SK-N-SH (cell line): ENCODE measurements around the gene PEX14. TPM values are rescaled to one million over a fixed set of nuclear protein-coding genes. Genes with fewer than 3 reads are reported as not detected.

ENCODE experiments used
- CTCF ChIA-PET: fragments of 300-600, 350-600 bp; formaldehyde crosslinking; extraction: SDS; loops from one replicate; lab custom pipeline; 2021; lab: Yijun Ruan, JAX
- POLR2A ChIA-PET: fragments of 350-600 bp; sonication (Branson Sonifier 250); formaldehyde crosslinking; extraction: SDS; loops from one replicate; lab custom pipeline; 2020; ENCODE audit warnings: antibody characterized with exemption, inconsistent platforms; lab: Yijun Ruan, JAX
- DNase-seq: peaks from one replicate; pipeline ENCODE4 v3.0.0; 2012
- H2AFZ ChIP-seq: fragments of 200-600 bp; sonication (generic); 2 replicates; pipeline ENCODE4 v1.8.1; 2016; ENCODE audit warnings: antibody characterized with exemption, mild to moderate bottlenecking, low read depth
- H3F3A ChIP-seq: fragments of 200-600 bp; sonication (generic); replicated peaks from 2 replicates; pipeline ENCODE3; 2016; ENCODE audit warnings: antibody characterized with exemption, mild to moderate bottlenecking; ENCODE audit not compliant: insufficient read depth
- H3K27ac ChIP-seq, 2 experiments: fragments of 200-500 bp in 1 of 2; fragments of 200-600 bp in 1 of 2; sonication (Bioruptor generic) in 1 of 2; sonication (generic), shearing (Covaris generic) in 1 of 2; 2 replicates each; pipeline versions ENCODE4 v1.5.1 to v1.6.1; 2014 to 2016; ENCODE audit warnings: low read depth in 2 of 2, inconsistent platforms in 1 of 2, low read length in 1 of 2, mild to moderate bottlenecking in 1 of 2, mixed read lengths in 1 of 2
- H3K27me3 ChIP-seq: fragments of 200-600 bp; sonication (generic), shearing (Covaris generic); 2 replicates; pipeline ENCODE4 v1.6.1; 2016; ENCODE audit warnings: mixed run types; ENCODE audit not compliant: insufficient read depth
- H3K36me3 ChIP-seq, 2 experiments: fragments of 200-500 bp in 1 of 2; fragments of 200-600 bp in 1 of 2; sonication (Bioruptor generic) in 1 of 2; sonication (generic) in 1 of 2; replicated peaks in 1 of 2; 2 replicates each; pipeline versions ENCODE3 to v1.5.1; 2014 to 2016; ENCODE audit warnings: low read length in 1 of 2, mild to moderate bottlenecking in 1 of 2; ENCODE audit not compliant: insufficient read depth in 2 of 2, control insufficient read depth in 1 of 2
- H3K4me1 ChIP-seq, 2 experiments: fragments of 200-500 bp in 1 of 2; fragments of 200-600 bp in 1 of 2; sonication (Bioruptor generic) in 1 of 2; sonication (generic), shearing (Covaris generic) in 1 of 2; 2 replicates each; pipeline versions ENCODE4 v1.5.1 to v1.6.1; 2014 to 2016; ENCODE audit warnings: low read depth in 1 of 2, low read length in 1 of 2, mixed run types in 1 of 2; ENCODE audit not compliant: insufficient read depth in 2 of 2, control insufficient read depth in 1 of 2
- H3K4me2 ChIP-seq: fragments of 200-600 bp; sonication (generic), shearing (Covaris generic); 2 replicates; pipeline ENCODE4 v1.6.1; 2017; ENCODE audit warnings: mixed run types
- H3K4me3 ChIP-seq, 2 experiments: fragments of 200-500 bp in 1 of 2; fragments of 200-600 bp in 1 of 2; sonication (Bioruptor generic) in 1 of 2; sonication (generic), shearing (Covaris generic) in 1 of 2; 2 replicates each; pipeline versions ENCODE4 v1.5.1 to v1.8.1; 2014 to 2016; ENCODE audit warnings: low read depth in 2 of 2, inconsistent platforms in 1 of 2, low read length in 1 of 2, mild to moderate bottlenecking in 1 of 2, mixed read lengths in 1 of 2, moderate library complexity in 1 of 2
- H3K79me2 ChIP-seq: fragments of 200-600 bp; sonication (generic); 2 replicates; pipeline ENCODE4 v1.8.1; 2017; ENCODE audit warnings: mild to moderate bottlenecking; ENCODE audit not compliant: insufficient read depth
- H3K9ac ChIP-seq: fragments of 200-600 bp; sonication (generic); 2 replicates; pipeline ENCODE4 v1.6.1; 2017; ENCODE audit warnings: mixed run types
- H3K9me2 ChIP-seq: fragments of 200-600 bp; sonication (generic); 2 replicates; pipeline ENCODE4 v1.6.1; 2017; ENCODE audit warnings: mixed run types
- H3K9me3 ChIP-seq: fragments of 200-600 bp; sonication (generic); 2 replicates; pipeline ENCODE4 v1.6.1; 2017; ENCODE audit warnings: mixed run types, mild to moderate bottlenecking, moderate library complexity
- H4K20me1 ChIP-seq: fragments of 200-600 bp; sonication (generic); 2 replicates; pipeline ENCODE4 v1.6.1; 2017; ENCODE audit warnings: mild to moderate bottlenecking, mixed run types; ENCODE audit not compliant: insufficient read depth
- FOSL2 ChIP-seq: IDR thresholded peaks from 2 replicates; pipeline ENCODE4 v1.4.0; 2012; ENCODE audit warnings: low read depth, mild to moderate bottlenecking, moderate library complexity, borderline replicate concordance
- GABPA ChIP-seq: IDR thresholded peaks from 2 replicates; pipeline ENCODE4 v1.4.0; 2012; ENCODE audit warnings: low read depth, mild to moderate bottlenecking
- NRF1 ChIP-seq: IDR thresholded peaks from 2 replicates; pipeline ENCODE4 v1.6.1; 2012; ENCODE audit warnings: low read depth, mild to moderate bottlenecking, low read length
- RAD21 ChIP-seq: IDR thresholded peaks from 2 replicates; pipeline ENCODE4 v1.6.1; 2012; ENCODE audit warnings: mild to moderate bottlenecking, low read length
- RCOR1 ChIP-seq: fragments of 150-350 bp; IDR thresholded peaks from 2 replicates; pipeline ENCODE4 v1.6.1; 2017; ENCODE audit warnings: antibody characterized with exemption, low read length
- SMC3 ChIP-seq: IDR thresholded peaks from 2 replicates; pipeline ENCODE4 v1.6.1; 2012; ENCODE audit warnings: low read depth, low read length, improper control_type of control experiment
- YY1 ChIP-seq: IDR thresholded peaks from 2 replicates; pipeline ENCODE4 v1.4.0; 2012; ENCODE audit warnings: low read depth, mild to moderate bottlenecking
- WGBS: methylation state at CpG from one replicate; pipeline ENCODE4 v1.1.6; 2017; ENCODE audit warnings: low lambda C conversion rate; 5-methylcytosine and 5-hydroxymethylcytosine counted together
- polyA plus RNA-seq, 3 experiments: library from polyadenylated mRNA; depleted of rRNA; stranded (reverse); fragments of >200 nt; gene quantifications; 2 replicates each; pipeline ENCODE4 v1.2.3, GENCODE V29; 2012
- TF ChIP-seq, protein P1 (sequence below): IDR thresholded peaks from 2 replicates; pipeline ENCODE4; 2012
- TF ChIP-seq, protein P2 (sequence below): IDR thresholded peaks from 2 replicates; pipeline ENCODE4 v1.6.1; 2012; ENCODE audit warnings: mild to moderate bottlenecking, low read depth, low read length, moderate library complexity
- TF ChIP-seq, protein P3 (sequence below): fragments of 200-600 bp; sonication (generic); IDR thresholded peaks from 2 replicates; pipeline ENCODE4 v1.6.1; 2017; ENCODE audit warnings: antibody characterized with exemption, mild to moderate bottlenecking, moderate library complexity
- TF ChIP-seq, protein P4 (sequence below): IDR thresholded peaks from 2 replicates; pipeline ENCODE4 v1.4.0; 2012; ENCODE audit warnings: low read depth, borderline replicate concordance

The PEX14 gene
- polyA plus RNA-seq, 1 of the 3 experiments (the other 2 are of a cell fraction), result 36.2 TPM

DNA sequence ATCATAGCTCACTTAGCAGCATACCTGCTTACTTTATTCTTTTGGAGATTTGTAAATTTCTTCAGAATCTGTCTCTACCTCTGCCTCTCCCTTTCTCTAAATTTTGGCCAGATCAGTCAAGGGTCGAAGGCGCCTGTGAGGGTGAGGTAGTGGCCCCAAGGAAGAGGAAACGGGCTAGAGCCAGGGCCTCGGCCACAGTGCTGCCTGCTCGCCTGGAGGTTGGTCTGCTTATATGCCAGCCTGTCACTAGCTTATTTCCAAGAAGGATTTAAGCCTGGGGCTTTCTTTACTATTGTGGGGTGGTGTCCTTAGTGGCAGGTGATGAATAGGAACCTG, 19.6 kb downstream of the PEX14 start:
- POLR2A ChIA-PET, result interaction anchor here (1.2 to 2.3 kb wide), 2 partner anchors 9 to 64 kb away, joined by 4 to 11 read pairs; partner anchors contain the start of gene CENPS
- H3K4me2 ChIP-seq, result no peak overlapping the region; the same call in 1 of the 2 replicates

More for the DNA sequence above, 19.6 kb downstream of the PEX14 start:
- peaks cover 0 to 12% of the 10 kb centered on the region in 2 experiments; a peak in 1 of 4 replicates for H3K4me1 ChIP-seq
- TF ChIP-seq NRF1 (no peak), YY1 (no peak), FOSL2 (no peak), RAD21 (no peak), SMC3 (no peak), RCOR1 (no peak), GABPA (no peak)
- TF ChIP-seq, protein P1, sequence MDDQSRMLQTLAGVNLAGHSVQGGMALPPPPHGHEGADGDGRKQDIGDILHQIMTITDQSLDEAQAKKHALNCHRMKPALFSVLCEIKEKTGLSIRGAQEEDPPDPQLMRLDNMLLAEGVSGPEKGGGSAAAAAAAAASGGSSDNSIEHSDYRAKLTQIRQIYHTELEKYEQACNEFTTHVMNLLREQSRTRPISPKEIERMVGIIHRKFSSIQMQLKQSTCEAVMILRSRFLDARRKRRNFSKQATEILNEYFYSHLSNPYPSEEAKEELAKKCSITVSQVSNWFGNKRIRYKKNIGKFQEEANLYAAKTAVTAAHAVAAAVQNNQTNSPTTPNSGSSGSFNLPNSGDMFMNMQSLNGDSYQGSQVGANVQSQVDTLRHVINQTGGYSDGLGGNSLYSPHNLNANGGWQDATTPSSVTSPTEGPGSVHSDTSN, result no peak
- TF ChIP-seq, protein P2, sequence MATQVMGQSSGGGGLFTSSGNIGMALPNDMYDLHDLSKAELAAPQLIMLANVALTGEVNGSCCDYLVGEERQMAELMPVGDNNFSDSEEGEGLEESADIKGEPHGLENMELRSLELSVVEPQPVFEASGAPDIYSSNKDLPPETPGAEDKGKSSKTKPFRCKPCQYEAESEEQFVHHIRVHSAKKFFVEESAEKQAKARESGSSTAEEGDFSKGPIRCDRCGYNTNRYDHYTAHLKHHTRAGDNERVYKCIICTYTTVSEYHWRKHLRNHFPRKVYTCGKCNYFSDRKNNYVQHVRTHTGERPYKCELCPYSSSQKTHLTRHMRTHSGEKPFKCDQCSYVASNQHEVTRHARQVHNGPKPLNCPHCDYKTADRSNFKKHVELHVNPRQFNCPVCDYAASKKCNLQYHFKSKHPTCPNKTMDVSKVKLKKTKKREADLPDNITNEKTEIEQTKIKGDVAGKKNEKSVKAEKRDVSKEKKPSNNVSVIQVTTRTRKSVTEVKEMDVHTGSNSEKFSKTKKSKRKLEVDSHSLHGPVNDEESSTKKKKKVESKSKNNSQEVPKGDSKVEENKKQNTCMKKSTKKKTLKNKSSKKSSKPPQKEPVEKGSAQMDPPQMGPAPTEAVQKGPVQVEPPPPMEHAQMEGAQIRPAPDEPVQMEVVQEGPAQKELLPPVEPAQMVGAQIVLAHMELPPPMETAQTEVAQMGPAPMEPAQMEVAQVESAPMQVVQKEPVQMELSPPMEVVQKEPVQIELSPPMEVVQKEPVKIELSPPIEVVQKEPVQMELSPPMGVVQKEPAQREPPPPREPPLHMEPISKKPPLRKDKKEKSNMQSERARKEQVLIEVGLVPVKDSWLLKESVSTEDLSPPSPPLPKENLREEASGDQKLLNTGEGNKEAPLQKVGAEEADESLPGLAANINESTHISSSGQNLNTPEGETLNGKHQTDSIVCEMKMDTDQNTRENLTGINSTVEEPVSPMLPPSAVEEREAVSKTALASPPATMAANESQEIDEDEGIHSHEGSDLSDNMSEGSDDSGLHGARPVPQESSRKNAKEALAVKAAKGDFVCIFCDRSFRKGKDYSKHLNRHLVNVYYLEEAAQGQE, result no peak
- TF ChIP-seq, protein P3, sequence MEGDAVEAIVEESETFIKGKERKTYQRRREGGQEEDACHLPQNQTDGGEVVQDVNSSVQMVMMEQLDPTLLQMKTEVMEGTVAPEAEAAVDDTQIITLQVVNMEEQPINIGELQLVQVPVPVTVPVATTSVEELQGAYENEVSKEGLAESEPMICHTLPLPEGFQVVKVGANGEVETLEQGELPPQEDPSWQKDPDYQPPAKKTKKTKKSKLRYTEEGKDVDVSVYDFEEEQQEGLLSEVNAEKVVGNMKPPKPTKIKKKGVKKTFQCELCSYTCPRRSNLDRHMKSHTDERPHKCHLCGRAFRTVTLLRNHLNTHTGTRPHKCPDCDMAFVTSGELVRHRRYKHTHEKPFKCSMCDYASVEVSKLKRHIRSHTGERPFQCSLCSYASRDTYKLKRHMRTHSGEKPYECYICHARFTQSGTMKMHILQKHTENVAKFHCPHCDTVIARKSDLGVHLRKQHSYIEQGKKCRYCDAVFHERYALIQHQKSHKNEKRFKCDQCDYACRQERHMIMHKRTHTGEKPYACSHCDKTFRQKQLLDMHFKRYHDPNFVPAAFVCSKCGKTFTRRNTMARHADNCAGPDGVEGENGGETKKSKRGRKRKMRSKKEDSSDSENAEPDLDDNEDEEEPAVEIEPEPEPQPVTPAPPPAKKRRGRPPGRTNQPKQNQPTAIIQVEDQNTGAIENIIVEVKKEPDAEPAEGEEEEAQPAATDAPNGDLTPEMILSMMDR, result no peak
- TF ChIP-seq, protein P4, sequence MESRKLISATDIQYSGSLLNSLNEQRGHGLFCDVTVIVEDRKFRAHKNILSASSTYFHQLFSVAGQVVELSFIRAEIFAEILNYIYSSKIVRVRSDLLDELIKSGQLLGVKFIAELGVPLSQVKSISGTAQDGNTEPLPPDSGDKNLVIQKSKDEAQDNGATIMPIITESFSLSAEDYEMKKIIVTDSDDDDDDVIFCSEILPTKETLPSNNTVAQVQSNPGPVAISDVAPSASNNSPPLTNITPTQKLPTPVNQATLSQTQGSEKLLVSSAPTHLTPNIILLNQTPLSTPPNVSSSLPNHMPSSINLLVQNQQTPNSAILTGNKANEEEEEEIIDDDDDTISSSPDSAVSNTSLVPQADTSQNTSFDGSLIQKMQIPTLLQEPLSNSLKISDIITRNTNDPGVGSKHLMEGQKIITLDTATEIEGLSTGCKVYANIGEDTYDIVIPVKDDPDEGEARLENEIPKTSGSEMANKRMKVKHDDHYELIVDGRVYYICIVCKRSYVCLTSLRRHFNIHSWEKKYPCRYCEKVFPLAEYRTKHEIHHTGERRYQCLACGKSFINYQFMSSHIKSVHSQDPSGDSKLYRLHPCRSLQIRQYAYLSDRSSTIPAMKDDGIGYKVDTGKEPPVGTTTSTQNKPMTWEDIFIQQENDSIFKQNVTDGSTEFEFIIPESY, result no peak
- TF ChIP-seq, all 33 proteins: peak for 0
- no peak overlapping the region for H3K9ac ChIP-seq
- H3K4me3 ChIP-seq, result peak overlapping the region in 1 of 2 experiments; percentile 52; a peak in 1 of 4 replicates
- H3K9me3 ChIP-seq, result no peaks in the 10 kb centered on the region
- no peaks in the 10 kb centered on the region for H3K9me2 ChIP-seq
- peaks cover 3% of the 10 kb centered on the region for H3F3A ChIP-seq
- H3K27me3 ChIP-seq, result no peaks in the 10 kb centered on the region
- H2AFZ ChIP-seq, result no peak overlapping the region
- 88% methylated on average over 5 of the region's 5 CpGs for WGBS
- peaks cover 13% of the 10 kb centered on the region; the same call in 1 of the 2 replicates for H4K20me1 ChIP-seq
- peaks cover 4 to 13% of the 10 kb centered on the region in 2 experiments for H3K36me3 ChIP-seq
- DNase-seq, result no peak
- CTCF ChIA-PET, result interaction anchor here (0.6 to 11.5 kb wide), 59 partner anchors 9 to 558 kb away, joined by 3 to 203 read pairs (median 5); partner anchors contain the start of genes CENPS, CORT, DFFA and PEX14
- peaks cover 82% of the 10 kb centered on the region for H3K79me2 ChIP-seq
- H3K27ac ChIP-seq, result no peak overlapping the region
